ENCODE results near the gene ZNF408. TPM values are rescaled to one million over a fixed set of nuclear protein-coding genes. Genes with fewer than 3 reads are reported as not detected.
A peak's percentile ranks its signal among the peaks of the same experiment; 100 is the strongest.

Gene ZNF408
- total RNA-seq, 1 experiment from 2014 or later, result 15.2 TPM

- TF ChIP-seq ARID4B (CRISPR knock-in tag; IDR thresholded peaks at IDR 0.05; ENCODE audit: borderline replicate concordance) (peak; percentile 47; the same call in 1 of the 2 replicates), ZNF138 (CRISPR knock-in tag; conservative IDR thresholded peaks at IDR 0.05) (no peak), ZNF219 (CRISPR knock-in tag; IDR thresholded peaks at IDR 0.05; ENCODE audit: borderline replicate concordance) (no peak), ZNF512 (CRISPR knock-in tag; IDR thresholded peaks at IDR 0.05; ENCODE audit: borderline replicate concordance) (no peak), KAT7 (CRISPR knock-in tag; IDR thresholded peaks at IDR 0.05; ENCODE audit: borderline replicate concordance) (0 out of 2 replicates have a peak, but pooled peaks have one; percentile 45), ZNF671 (CRISPR knock-in tag; IDR thresholded peaks at IDR 0.05) (no peak), ZBTB21 (CRISPR knock-in tag; IDR thresholded peaks at IDR 0.05; ENCODE audit: borderline replicate concordance) (0 out of 2 replicates have a peak, but pooled peaks have one; percentile 47), ZNF396 (CRISPR knock-in tag; IDR thresholded peaks at IDR 0.05; ENCODE audit: borderline replicate concordance) (no peak), NFATC4 (CRISPR knock-in tag; IDR thresholded peaks at IDR 0.05) (no peak)
- TF ChIP-seq, protein P1, sequence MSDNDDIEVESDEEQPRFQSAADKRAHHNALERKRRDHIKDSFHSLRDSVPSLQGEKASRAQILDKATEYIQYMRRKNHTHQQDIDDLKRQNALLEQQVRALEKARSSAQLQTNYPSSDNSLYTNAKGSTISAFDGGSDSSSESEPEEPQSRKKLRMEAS (CRISPR knock-in tag; IDR thresholded peaks at IDR 0.05), result peak; percentile 27; the same call in 1 of the 2 replicates
Observed at GRCh38 chr11:46700241-46701077, at the start of gene ZNF408, which contains the start of gene ARHGAP1 (continued).

DNA sequence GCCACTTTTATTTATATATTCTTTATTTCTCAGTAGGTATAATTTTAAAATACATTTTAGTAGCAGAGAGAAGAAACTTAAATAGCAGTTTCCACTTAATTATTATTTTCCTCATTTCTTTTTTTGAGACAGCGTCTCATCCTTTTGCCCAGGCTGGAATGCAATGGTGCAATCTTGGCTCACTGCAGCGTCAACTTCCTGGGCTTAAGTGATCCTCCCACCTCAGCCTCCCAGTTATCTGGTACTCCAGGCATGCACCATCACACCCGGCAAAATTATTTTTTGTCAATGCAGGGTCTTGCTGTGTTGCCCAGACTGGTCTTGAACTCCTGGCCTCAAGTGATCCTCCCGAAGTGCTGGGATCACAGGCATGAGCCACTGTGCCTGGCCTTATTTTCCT is 45.2 kb upstream of the ZNF408 start:
- Mint-ChIP-seq H3K4me1 (no peaks in the 10 kb centered on the region), H3K36me3 (peaks cover 66% of the 10 kb centered on the region), H3K9me3 (no peaks in the 10 kb centered on the region), H3K27ac (no peak overlapping the region), H3K27me3 (ENCODE audit: low read depth) (no peaks in the 10 kb centered on the region), H3K4me3 (no peak overlapping the region)
- DNase-seq (ENCODE audit: low spot score) (no peak), ATAC-seq (no peak)
- CTCF ChIA-PET, result no interaction called here
- POLR2A ChIA-PET, result no interaction called here
- TF ChIP-seq ATF3 (CRISPR knock-in tag; conservative IDR thresholded peaks at IDR 0.05), result no peak
- TF ChIP-seq USF1 (CRISPR knock-in tag; IDR thresholded peaks at IDR 0.05), result no peak
- TF ChIP-seq SP1 (CRISPR knock-in tag; conservative IDR thresholded peaks at IDR 0.05), result no peak
- no peak for TF ChIP-seq E2F4 (CRISPR knock-in tag; IDR thresholded peaks at IDR 0.05; ENCODE audit: borderline replicate concordance, low read depth)
- no peak for TF ChIP-seq ZNF138 (CRISPR knock-in tag; conservative IDR thresholded peaks at IDR 0.05)
- TF ChIP-seq FOXK1 (CRISPR knock-in tag; IDR thresholded peaks at IDR 0.05), result no peak
- TF ChIP-seq PRDM15 (CRISPR knock-in tag; IDR thresholded peaks at IDR 0.05), result no peak
- TF ChIP-seq NFATC4 (CRISPR knock-in tag; IDR thresholded peaks at IDR 0.05), result no peak
- TF ChIP-seq, protein P1 (CRISPR knock-in tag; IDR thresholded peaks at IDR 0.05), result no peak
- TF ChIP-seq TEAD1 (CRISPR knock-in tag; IDR thresholded peaks at IDR 0.05), result no peak
- no peak for TF ChIP-seq ERG (CRISPR knock-in tag; IDR thresholded peaks at IDR 0.05)
- TF ChIP-seq GABPB1 (CRISPR knock-in tag; IDR thresholded peaks at IDR 0.05), result no peak
